GM13977 (cell line): ENCODE data around the gene ZNF618.

Source experiments
- DNase-seq: peaks from one replicate; pipeline ENCODE4 v3.0.0; 2012; ENCODE audit warnings: low spot score
- in situ Hi-C: fragments of 300-500 bp; cut with MboI; formaldehyde crosslinking; loops from one replicate; pipeline ENCODE4 v1.12.0; 2022; ENCODE audit warnings: low sequenced_read_pairs, low pct_unique_long_range_greater_than_20kb, mixed read lengths, inconsistent platforms; ENCODE audit not compliant: unreplicated experiment
- TF ChIP-seq, protein P1 (sequence below): IDR thresholded peaks from 2 replicates; pipeline ENCODE4 v1.5.1; 2012; ENCODE audit warnings: mild to moderate bottlenecking, control low read depth; ENCODE audit not compliant: insufficient read depth; ENCODE audit errors: extremely low read depth, missing control alignments

The ZNF618 gene

DNA sequence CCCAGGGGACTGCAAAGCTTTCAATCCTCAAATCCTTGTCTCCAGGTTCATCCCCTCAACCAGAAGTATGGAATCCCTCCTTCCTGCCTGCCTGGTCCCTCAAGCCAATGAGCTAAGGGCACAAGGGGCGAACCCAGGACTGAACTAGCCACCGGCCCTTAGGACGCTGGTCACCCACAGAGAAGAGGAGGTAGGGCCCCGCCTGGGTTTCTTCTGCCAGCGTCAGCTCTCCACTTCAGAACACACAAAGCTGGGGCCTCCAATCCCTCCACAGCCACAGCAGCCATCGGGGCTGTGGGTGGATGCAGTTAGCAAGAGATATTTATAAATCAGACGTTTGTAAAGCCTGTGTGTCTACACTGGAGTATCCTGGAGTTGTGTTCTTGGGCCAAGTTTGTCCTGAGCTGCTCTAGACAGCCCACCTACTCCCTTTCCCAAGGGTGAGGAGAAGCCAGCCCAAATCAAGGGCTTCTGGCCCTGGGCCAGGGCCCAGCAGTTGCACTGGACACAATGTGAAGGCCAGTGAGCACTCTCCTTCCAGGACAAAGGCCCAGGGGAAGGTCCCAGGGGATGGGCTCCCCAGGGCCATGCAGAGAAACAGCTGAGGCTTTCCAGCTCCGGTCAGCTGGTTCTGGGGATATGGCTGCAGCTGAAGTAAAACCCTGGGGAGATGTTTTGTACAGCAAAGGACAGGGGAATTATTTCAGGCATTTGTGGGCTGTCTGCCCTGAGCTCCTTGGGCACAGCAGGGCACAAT, 183.1 kb downstream of the ZNF618 start:
- TF ChIP-seq, protein P1, sequence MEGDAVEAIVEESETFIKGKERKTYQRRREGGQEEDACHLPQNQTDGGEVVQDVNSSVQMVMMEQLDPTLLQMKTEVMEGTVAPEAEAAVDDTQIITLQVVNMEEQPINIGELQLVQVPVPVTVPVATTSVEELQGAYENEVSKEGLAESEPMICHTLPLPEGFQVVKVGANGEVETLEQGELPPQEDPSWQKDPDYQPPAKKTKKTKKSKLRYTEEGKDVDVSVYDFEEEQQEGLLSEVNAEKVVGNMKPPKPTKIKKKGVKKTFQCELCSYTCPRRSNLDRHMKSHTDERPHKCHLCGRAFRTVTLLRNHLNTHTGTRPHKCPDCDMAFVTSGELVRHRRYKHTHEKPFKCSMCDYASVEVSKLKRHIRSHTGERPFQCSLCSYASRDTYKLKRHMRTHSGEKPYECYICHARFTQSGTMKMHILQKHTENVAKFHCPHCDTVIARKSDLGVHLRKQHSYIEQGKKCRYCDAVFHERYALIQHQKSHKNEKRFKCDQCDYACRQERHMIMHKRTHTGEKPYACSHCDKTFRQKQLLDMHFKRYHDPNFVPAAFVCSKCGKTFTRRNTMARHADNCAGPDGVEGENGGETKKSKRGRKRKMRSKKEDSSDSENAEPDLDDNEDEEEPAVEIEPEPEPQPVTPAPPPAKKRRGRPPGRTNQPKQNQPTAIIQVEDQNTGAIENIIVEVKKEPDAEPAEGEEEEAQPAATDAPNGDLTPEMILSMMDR, result no peak
- no peak for DNase-seq
- in situ Hi-C loops, result no loop called here

DNA sequence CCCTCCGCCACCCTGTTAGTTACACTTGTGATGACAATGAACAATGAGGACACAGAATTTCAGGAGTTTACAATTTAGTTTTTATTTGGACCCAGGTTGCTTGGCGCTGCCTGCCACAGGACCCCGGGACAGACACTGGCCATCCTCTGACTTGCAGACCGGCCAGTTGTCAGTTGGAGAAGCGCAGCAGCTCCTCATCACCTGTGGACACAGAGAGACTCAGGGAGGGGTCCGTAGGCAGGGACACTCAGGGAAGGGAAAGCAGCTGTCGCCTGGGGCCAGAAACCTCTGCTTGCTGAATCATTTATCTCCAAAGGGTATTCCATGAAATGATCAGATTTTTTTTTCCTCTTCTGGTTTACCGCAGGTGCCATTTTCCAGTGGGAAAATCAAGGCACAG, 184.0 kb downstream of the ZNF618 start:
- in situ Hi-C loops, result no loop called here
- no peak for DNase-seq
- TF ChIP-seq, protein P1, result no peak

DNA sequence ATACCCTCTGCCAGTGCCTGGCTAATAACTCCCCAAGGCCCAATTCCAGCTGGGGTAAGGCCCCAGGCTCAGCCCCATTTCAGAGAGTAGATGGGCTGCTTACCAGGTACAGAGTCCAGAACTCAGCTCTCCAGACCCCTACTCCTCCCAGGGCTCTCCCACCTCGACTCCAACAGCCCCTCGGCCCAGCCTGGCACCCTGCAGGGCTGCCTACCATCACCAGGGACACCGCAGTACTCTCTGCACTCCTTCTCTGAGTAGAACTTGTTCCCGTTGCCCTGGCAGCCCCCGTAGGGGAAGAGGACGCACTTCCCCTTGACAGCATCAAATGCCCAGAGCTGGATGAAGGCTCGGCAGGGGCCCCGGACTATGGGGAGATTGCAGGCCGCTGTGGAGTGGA, 184.6 kb downstream of the ZNF618 start:
- TF ChIP-seq, protein P1, result no peak
- in situ Hi-C loops, result no loop called here
- DNase-seq, result no peak

DNA sequence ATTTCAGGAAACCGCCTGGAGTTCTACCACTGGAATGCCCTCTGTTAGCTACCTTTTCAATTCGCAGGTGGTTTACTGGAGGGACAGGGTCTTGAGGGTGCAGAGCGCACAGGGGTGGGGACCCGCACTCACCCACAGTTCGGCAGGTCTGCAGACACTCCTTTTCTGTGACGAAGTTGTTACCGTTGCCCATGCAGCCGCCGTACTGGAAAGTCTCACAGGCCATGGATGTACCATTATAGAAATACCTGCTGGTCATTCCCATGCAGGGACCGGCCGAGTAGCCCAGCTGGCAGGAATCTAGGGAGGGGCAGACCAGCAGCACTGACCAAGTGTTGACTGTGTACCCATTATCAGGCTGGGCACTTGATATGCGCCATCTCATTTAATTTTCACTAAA, 185.2 kb downstream of the ZNF618 start:
- no peak for DNase-seq
- TF ChIP-seq, protein P1, result no peak
- in situ Hi-C loops, result no loop called here

DNA sequence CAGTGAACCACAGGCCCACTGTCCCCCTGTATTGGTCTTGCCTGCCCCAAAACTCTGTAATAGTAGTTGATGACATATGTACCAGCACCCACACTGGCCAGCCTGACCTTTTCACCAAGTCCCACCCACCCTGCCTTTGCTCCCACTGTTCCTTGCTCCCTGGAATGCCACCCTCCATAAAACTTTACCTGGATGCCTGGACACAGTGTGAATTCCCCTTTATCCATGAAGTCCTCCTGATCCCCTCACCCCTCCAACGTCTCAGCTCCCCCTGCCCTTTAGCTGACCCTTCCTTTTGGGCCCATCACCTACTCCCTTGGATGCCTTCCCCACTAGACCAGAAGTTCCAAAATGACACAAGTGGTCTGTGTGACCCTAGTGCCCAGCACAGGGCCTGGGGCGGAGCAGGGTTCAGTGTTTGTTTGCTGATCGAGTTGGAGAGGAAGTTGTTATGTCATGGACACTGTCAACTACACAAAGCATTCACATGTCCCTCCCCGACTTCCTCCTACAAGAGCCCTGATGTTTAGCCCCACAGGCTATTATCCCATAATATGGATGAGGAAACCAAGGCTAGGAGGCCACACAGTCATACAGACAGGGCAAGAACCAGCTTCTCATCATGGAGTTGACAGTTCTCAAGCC, 185.8 kb downstream of the ZNF618 start:
- no peak for DNase-seq
- TF ChIP-seq, protein P1, result no peak
- in situ Hi-C loops, result no loop called here

DNA sequence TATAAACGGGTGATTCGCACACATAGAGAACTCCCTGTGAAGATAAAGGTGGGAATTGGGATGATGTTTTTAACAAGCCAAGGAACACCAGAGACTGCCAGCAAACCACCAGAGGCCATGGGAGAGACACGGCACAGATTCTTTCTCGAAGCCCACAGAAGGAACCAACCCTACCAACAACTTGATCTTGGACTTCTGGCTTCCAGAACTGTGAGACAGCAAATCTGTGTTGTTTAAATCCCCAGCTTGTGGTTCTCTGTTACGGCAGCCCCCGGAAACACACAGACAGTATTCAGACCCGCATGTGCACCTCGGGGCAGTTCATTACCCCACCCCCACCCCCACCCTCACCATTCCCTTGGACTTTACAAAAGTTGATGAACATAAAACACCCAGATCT, 189.2 kb downstream of the ZNF618 start:
- in situ Hi-C loops, result no loop called here
- TF ChIP-seq, protein P1, result no peak

More for the DNA sequence above, 189.2 kb downstream of the ZNF618 start:
- no peak for DNase-seq
